MM.1S (cell line): ENCODE data around the gene NUMB.

Experiments used
- EZH2 ChIP-seq: fragments of 300-600 bp; sonication (generic); optimal IDR thresholded peaks from 2 replicates; pipeline ENCODE3; 2017; ENCODE audit warnings: low read depth, mild to moderate bottlenecking, antibody characterized with exemption, low read length, mixed read lengths
- TF ChIP-seq, protein P1 (sequence below): fragments of 300-600 bp; sonication (generic); IDR thresholded peaks from 2 replicates; pipeline ENCODE4 v1.5.1; 2016; ENCODE audit warnings: antibody characterized with exemption, low read length, mixed read lengths

DNA sequence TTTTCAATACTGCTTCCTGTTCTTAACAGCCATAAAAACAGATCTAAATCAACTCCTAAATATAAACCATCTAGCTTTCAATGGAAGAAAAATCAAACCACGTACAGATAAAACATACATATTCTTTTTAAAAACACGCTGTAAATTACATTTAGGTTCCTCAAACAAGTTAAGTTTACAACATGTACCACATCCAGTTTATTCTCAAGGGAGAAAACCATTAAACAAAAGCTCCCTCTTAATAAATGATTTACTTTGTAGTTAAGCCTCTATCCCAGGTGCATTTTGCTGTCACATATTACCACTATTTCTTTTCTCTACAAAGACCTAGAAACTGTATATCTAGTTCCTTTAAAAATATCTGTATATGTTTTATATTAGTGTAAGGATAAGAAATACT is 3.1 kb downstream of the NUMB start:
- TF ChIP-seq, protein P1, sequence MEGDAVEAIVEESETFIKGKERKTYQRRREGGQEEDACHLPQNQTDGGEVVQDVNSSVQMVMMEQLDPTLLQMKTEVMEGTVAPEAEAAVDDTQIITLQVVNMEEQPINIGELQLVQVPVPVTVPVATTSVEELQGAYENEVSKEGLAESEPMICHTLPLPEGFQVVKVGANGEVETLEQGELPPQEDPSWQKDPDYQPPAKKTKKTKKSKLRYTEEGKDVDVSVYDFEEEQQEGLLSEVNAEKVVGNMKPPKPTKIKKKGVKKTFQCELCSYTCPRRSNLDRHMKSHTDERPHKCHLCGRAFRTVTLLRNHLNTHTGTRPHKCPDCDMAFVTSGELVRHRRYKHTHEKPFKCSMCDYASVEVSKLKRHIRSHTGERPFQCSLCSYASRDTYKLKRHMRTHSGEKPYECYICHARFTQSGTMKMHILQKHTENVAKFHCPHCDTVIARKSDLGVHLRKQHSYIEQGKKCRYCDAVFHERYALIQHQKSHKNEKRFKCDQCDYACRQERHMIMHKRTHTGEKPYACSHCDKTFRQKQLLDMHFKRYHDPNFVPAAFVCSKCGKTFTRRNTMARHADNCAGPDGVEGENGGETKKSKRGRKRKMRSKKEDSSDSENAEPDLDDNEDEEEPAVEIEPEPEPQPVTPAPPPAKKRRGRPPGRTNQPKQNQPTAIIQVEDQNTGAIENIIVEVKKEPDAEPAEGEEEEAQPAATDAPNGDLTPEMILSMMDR, result no peak
- TF ChIP-seq EZH2, result no peak
